CD4-positive, alpha-beta T cell (primary cell): ENCODE measurements around the gene GLOD4. TPM values are rescaled to one million over a fixed set of nuclear protein-coding genes. Genes with fewer than 3 reads are reported as not detected.
"Not testable (repeated sequence)": the region's sequence is repeated elsewhere in the genome, so short reads cannot be mapped to it uniquely, and the experiment has no call there.

Source experiments
- ATAC-seq: fragments of 200-7000 bp; cut with Tn5 transposase; one replicate; pipeline ENCODE4 v1.10.0; 2022; ENCODE audit warnings: mild to moderate bottlenecking; ENCODE audit not compliant: poor library complexity
- CTCF ChIA-PET: fragments of 350-600 bp; sonication (Branson Sonifier 250); formaldehyde crosslinking; loops from one replicate; lab custom pipeline; 2021; ENCODE audit warnings: antibody characterized with exemption, inconsistent platforms; lab: Charles Lee
- POLR2A ChIA-PET: fragments of 350-600 bp; sonication (Branson Sonifier 250); formaldehyde crosslinking; loops from one replicate; lab custom pipeline; 2021; ENCODE audit warnings: antibody characterized with exemption, inconsistent platforms; lab: Charles Lee
- DNase-seq, 14 experiments: peaks; one replicate each; pipeline ENCODE4 v3.0.0-alpha.2; 2013 to 2020; ENCODE audit warnings: mixed read lengths in 2 of 14
- H3K27ac ChIP-seq, 2 donors: one replicate each; pipeline versions ENCODE4 v1.5.1 to v1.7.0; 2013; ENCODE audit warnings: low read length in 2 of 2, low read depth in 1 of 2, mild to moderate bottlenecking in 1 of 2
- H3K27me3 ChIP-seq, 2 experiments: 1 replicate in 1 of 2; 2 replicates in 1 of 2; pipeline versions ENCODE4 v1.6.1 to v1.7.0; 2013; ENCODE audit warnings: low read length in 2 of 2, control low read depth in 1 of 2, mild to moderate bottlenecking in 1 of 2, moderate library complexity in 1 of 2; ENCODE audit not compliant: insufficient read depth in 2 of 2, control insufficient read depth in 1 of 2
- H3K36me3 ChIP-seq: one replicate; pipeline ENCODE4 v1.6.1; 2013; ENCODE audit warnings: low read length, control low read depth; ENCODE audit not compliant: insufficient read depth
- H3K4me1 ChIP-seq: one replicate; pipeline ENCODE4 v1.6.1; 2013; ENCODE audit warnings: low read length, control low read depth; ENCODE audit not compliant: insufficient read depth
- H3K4me3 ChIP-seq: one replicate; pipeline ENCODE4 v1.5.1; 2013; ENCODE audit warnings: mild to moderate bottlenecking, low read length, moderate library complexity
- H3K9me3 ChIP-seq, 2 experiments: 1 replicate in 1 of 2; 2 replicates in 1 of 2; pipeline versions ENCODE4 v1.6.1 to v1.7.0; 2013; ENCODE audit warnings: low read length in 2 of 2, mild to moderate bottlenecking in 2 of 2, control low read depth in 1 of 2, moderate library complexity in 1 of 2; ENCODE audit not compliant: control insufficient read depth in 1 of 2, insufficient read depth in 1 of 2
- H3K27ac Mint-ChIP-seq: one replicate; pipeline ENCODE4 v1.8.0; 2020; ENCODE audit warnings: mixed read lengths
- H3K27me3 Mint-ChIP-seq: one replicate; pipeline ENCODE4 v1.8.0; 2021; ENCODE audit warnings: mixed read lengths
- H3K36me3 Mint-ChIP-seq: one replicate; pipeline ENCODE4 v1.8.0; 2021; ENCODE audit warnings: low read depth, mixed read lengths
- H3K4me1 Mint-ChIP-seq: one replicate; pipeline ENCODE4 v1.8.0; 2021; ENCODE audit warnings: low read depth, mixed read lengths
- H3K4me3 Mint-ChIP-seq: one replicate; pipeline ENCODE4 v1.8.0; 2020; ENCODE audit warnings: mild to moderate bottlenecking, mixed read lengths
- H3K9me3 Mint-ChIP-seq: one replicate; pipeline ENCODE4 v1.8.0; 2020; ENCODE audit warnings: mixed read lengths
- intact Hi-C, 2 experiments: fragments of 100-400 bp; cut with DNase I in 1 of 2; cut with micrococcal nuclease in 1 of 2; formaldehyde crosslinking; loops; one replicate each; pipeline versions ENCODE4 v1.15.1 to v1.9.0; 2023 to 2025; cut with DNase I, micrococcal nuclease
- total RNA-seq, 174 experiments: library from RNA in 2 of 174; stranded (reverse) in 2 of 174; gene quantifications; one replicate each; pipeline ENCODE4 v1.2.3 and lab custom pipeline; 2021 to 2026
- TF ChIP-seq, protein P1 (sequence below): fragments of 200-600 bp; IDR thresholded peaks from one replicate; pipeline ENCODE4 v1.8.0; 2022; ENCODE audit warnings: antibody characterized with exemption, mild to moderate bottlenecking

The GLOD4 gene
- total RNA-seq, 2 experiments from 2014 or later: 88.0 to 89.3 TPM

GRCh38 chr17:751269-752001, 30.6 kb downstream of the GLOD4 start:
- ChIA-PET CTCF (no interaction called here), POLR2A (interaction anchor here (1.0 to 3.5 kb wide), 6 partner anchors 20 to 878 kb away, joined by 3 to 49 read pairs (median 4); partner anchors contain the start of genes GLOD4, MRM3 and TIMM22)
- intact Hi-C loops: loop anchor here (1.0 to 2.0 kb wide), 6 partner anchors 19 to 341 kb away; partner anchors contain the start of genes GLOD4 (in 2 of the 2), MRM3 (in 2 of the 2), VPS53 (in 2 of the 2) and TLCD3A (in 1 of the 2)
- DNase-seq (peak in 13 of 14 experiments; percentile 24 to 73 (median 44)), ATAC-seq (peak; percentile 48)
- Histone ChIP-seq H3K9me3 (no peaks in the 10 kb centered on the region), H3K4me1 (peaks cover 29% of the 10 kb centered on the region), H3K27me3 (no peaks in the 10 kb centered on the region), H3K4me3 (peak overlapping the region; percentile 59), H3K36me3 (peaks cover 23% of the 10 kb centered on the region), H3K27ac (peak overlapping the region in 1 of 2 donors; percentile 65)
- Mint-ChIP-seq H3K27me3 (no peaks in the 10 kb centered on the region), H3K4me3 (peak overlapping the region; percentile 98), H3K36me3 (peaks cover 25% of the 10 kb centered on the region), H3K9me3 (no peaks in the 10 kb centered on the region), H3K27ac (peak overlapping the region; percentile 83), H3K4me1 (peaks cover 44% of the 10 kb centered on the region)
- TF ChIP-seq, protein P1, sequence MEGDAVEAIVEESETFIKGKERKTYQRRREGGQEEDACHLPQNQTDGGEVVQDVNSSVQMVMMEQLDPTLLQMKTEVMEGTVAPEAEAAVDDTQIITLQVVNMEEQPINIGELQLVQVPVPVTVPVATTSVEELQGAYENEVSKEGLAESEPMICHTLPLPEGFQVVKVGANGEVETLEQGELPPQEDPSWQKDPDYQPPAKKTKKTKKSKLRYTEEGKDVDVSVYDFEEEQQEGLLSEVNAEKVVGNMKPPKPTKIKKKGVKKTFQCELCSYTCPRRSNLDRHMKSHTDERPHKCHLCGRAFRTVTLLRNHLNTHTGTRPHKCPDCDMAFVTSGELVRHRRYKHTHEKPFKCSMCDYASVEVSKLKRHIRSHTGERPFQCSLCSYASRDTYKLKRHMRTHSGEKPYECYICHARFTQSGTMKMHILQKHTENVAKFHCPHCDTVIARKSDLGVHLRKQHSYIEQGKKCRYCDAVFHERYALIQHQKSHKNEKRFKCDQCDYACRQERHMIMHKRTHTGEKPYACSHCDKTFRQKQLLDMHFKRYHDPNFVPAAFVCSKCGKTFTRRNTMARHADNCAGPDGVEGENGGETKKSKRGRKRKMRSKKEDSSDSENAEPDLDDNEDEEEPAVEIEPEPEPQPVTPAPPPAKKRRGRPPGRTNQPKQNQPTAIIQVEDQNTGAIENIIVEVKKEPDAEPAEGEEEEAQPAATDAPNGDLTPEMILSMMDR: no peak

DNA sequence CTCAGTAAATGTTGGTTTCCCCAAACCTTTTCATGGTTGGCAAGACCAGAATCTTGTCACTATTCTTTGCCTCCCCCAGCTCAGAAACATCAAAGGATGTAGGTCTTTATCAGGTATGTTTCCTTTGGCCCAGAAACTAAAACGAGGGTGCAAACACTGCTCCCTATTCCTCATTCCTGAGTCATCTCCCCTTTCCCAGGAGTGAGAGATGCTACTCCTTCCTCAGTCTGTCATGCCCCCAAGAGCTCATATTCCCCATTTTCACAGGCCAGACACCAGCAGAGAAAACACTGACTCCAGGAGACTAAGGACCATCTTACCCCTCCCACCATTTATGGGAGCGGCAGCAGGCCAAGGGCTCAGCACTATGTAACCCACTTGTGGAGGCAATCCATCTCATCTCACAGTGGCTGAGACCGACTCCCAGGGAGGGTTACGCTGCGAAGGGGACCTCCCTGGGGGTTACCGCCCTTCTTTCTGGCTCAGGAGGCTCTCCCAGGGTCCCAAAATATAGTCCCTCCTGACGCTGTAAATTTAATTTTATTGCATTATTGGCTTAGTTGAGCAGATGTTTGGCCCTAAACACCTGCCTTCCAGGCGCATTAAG, 31.5 kb downstream of the GLOD4 start:
- no peak overlapping the region for H3K27ac ChIP-seq
- no peaks in the 10 kb centered on the region for H3K27me3 ChIP-seq
- H3K27ac Mint-ChIP-seq: peak overlapping the region; percentile 83
- H3K4me3 Mint-ChIP-seq: peak overlapping the region; percentile 98
- H3K36me3 Mint-ChIP-seq: peaks cover 30% of the 10 kb centered on the region
- ChIA-PET POLR2A (interaction anchor here (0.5 to 3.5 kb wide), 3 partner anchors 31 to 340 kb away, joined by 3 to 49 read pairs (median 4); partner anchors contain the start of genes GLOD4 and MRM3), CTCF (interaction anchor here (1.0 kb wide), 1 partner anchor 246 kb away, joined by 3 read pairs; the partner anchor contains the start of gene TIMM22)
- TF ChIP-seq, protein P1: no peak
- intact Hi-C loops: loop anchor here in 1 of 2 experiments (2.0 kb wide), 2 partner anchors 18 to 36 kb away; partner anchors contain the start of genes TLCD3A and VPS53
- ATAC-seq (no peak), DNase-seq (no peak)
- peaks cover 29% of the 10 kb centered on the region for H3K4me1 ChIP-seq
- peaks cover 28% of the 10 kb centered on the region for H3K36me3 ChIP-seq
- H3K4me3 ChIP-seq: peak overlapping the region; percentile 59
- no peaks in the 10 kb centered on the region for H3K27me3 Mint-ChIP-seq
- H3K9me3 ChIP-seq: no peaks in the 10 kb centered on the region
- peaks cover 44% of the 10 kb centered on the region for H3K4me1 Mint-ChIP-seq
- no peaks in the 10 kb centered on the region for H3K9me3 Mint-ChIP-seq

DNA sequence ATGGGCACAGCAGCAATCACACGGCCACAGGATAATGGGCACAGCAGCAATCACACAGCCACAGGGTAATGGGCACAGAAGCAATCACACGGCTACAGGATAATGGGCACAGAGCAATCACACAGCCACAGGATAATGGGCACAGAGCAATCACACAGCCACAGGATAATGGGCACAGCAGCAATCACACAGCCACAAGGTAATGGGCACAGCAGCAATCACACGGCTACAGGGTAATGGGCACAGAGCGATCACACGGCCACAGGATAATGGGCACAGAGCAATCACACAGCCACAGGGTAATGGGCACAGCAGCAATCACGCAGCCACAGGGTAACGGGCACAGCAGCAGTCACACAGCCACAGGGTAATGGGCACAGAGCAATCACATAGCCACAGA, 32.7 kb downstream of the GLOD4 start:
- H3K4me1 Mint-ChIP-seq: peaks cover 44% of the 10 kb centered on the region
- POLR2A ChIA-PET, CTCF ChIA-PET: not testable (repeated sequence)

GRCh38 chr17:748604-749003, 33.5 kb downstream of the GLOD4 start:
- DNase-seq, H3K27me3 Mint-ChIP-seq, H3K27ac Mint-ChIP-seq, CTCF ChIA-PET, H3K9me3 Mint-ChIP-seq, H3K27ac ChIP-seq, H3K4me3 Mint-ChIP-seq, ATAC-seq, H3K9me3 ChIP-seq, intact Hi-C loops, POLR2A ChIA-PET, H3K4me3 ChIP-seq, H3K27me3 ChIP-seq: not testable (repeated sequence)
- H3K36me3 Mint-ChIP-seq: peaks cover 39% of the 10 kb centered on the region
- Histone ChIP-seq H3K4me1 (peaks cover 29% of the 10 kb centered on the region), H3K36me3 (peaks cover 46% of the 10 kb centered on the region)
- H3K4me1 Mint-ChIP-seq: peaks cover 44% of the 10 kb centered on the region

More for the DNA sequence above, 32.7 kb downstream of the GLOD4 start:
- Mint-ChIP-seq H3K27ac (peak overlapping the region; percentile 30), H3K36me3 (peaks cover 36% of the 10 kb centered on the region), H3K4me3 (peak overlapping the region; percentile 54)
- peaks cover 39% of the 10 kb centered on the region for H3K36me3 ChIP-seq
- H3K9me3 ChIP-seq, DNase-seq, intact Hi-C loops, H3K4me3 ChIP-seq, H3K27ac ChIP-seq, ATAC-seq, H3K27me3 ChIP-seq, H3K9me3 Mint-ChIP-seq, H3K27me3 Mint-ChIP-seq: not testable (repeated sequence)
- H3K4me1 ChIP-seq: peaks cover 29% of the 10 kb centered on the region
